Astrocyte (in vitro differentiated cells and primary cell): Measurements from ENCODE around the gene DISP3.

ENCODE experiments used
- CTCF ChIP-seq: IDR thresholded peaks from 2 replicates; pipeline ENCODE4 v1.5.1; 2011; ENCODE audit warnings: low read depth, mild to moderate bottlenecking, inconsistent platforms, low read length, moderate library complexity; ENCODE audit not compliant: insufficient read depth
- EZH2 ChIP-seq: IDR thresholded peaks from 2 replicates; pipeline ENCODE4 v1.6.1; 2012; ENCODE audit warnings: mild to moderate bottlenecking, low read length, inconsistent platforms; ENCODE audit not compliant: insufficient read depth

- TF ChIP-seq CTCF (no peak), EZH2 (no peak)
Measured at GRCh38 chr1:11573116-11573692, 94.2 kb downstream of the DISP3 start.
